ENCODE data around the gene TAX1BP1. TPM values are rescaled to one million over a fixed set of nuclear protein-coding genes. Genes with fewer than 3 reads are reported as not detected.

TAX1BP1 gene
- total RNA-seq, 2 experiments from 2014 or later, result 104 to 105 TPM

GRCh38 chr7:27765841-27766240 is 25.9 kb downstream of the TAX1BP1 start:
- Mint-ChIP-seq H3K4me1 (ENCODE audit: low read depth) (peaks cover 21% of the 10 kb centered on the region), H3K36me3 (peaks cover 24% of the 10 kb centered on the region), H3K27me3 (no peaks in the 10 kb centered on the region), H3K9me3 (no peaks in the 10 kb centered on the region), H3K4me3 (no peak overlapping the region), H3K27ac (no peak overlapping the region)
- CTCF ChIA-PET, result interaction anchor here (2.8 kb wide), 1 partner anchor 9 kb away, joined by 12 read pairs; no protein-coding TSS in a partner anchor
- POLR2A ChIA-PET, result no interaction called here
- intact Hi-C loops (cut with micrococcal nuclease), result no loop called here
- no peak for DNase-seq

DNA sequence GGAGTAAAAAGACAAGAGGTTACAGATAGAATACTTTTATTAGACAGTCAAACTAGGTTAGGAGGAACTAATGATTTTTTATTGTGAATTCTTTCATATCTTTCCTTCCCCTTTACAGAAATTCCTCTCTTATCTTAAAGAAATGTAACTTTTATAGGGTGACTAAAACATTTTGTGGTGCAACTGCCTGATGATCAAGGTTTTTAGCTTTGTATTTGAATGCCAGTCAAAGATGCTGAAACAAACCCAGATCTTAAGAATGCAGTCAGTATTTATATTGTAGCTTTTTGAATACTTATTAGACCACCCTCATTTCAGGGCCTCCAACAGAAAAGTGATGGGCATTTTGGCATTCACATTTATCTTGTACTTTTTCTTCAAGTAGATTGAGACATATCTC is 27.4 kb downstream of the TAX1BP1 start:
- intact Hi-C loops (cut with micrococcal nuclease), result no loop called here
- Mint-ChIP-seq H3K9me3 (no peaks in the 10 kb centered on the region), H3K27me3 (no peaks in the 10 kb centered on the region), H3K4me1 (ENCODE audit: low read depth) (peaks cover 13% of the 10 kb centered on the region), H3K36me3 (peaks cover 24% of the 10 kb centered on the region), H3K4me3 (no peak overlapping the region), H3K27ac (no peak overlapping the region)
- POLR2A ChIA-PET, result interaction anchor here (0.7 kb wide), 1 partner anchor 27 kb away, joined by 3 read pairs; no protein-coding TSS in a partner anchor
- CTCF ChIA-PET, result no interaction called here
- DNase-seq, result no peak

DNA sequence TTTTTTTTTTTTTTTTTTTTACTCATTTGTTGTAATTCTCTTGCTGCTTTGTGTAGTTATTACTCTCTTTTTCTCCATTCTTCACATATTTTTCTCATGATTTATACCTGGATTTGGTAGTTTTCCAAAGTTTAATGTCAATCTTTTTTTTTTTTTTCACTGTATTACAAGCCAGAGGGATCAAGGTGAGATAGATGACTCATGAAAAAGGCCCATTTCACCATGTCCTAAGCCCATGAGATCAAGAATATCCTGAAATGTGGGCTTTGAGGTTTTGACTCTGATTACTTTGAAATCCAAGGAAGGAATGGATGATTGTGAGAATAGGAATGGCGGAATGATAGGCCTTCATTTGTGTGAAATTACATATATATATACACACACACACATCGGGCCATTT is 31.1 kb downstream of the TAX1BP1 start:
- Mint-ChIP-seq H3K36me3 (peaks cover 18% of the 10 kb centered on the region), H3K27ac (no peak overlapping the region)

DNA sequence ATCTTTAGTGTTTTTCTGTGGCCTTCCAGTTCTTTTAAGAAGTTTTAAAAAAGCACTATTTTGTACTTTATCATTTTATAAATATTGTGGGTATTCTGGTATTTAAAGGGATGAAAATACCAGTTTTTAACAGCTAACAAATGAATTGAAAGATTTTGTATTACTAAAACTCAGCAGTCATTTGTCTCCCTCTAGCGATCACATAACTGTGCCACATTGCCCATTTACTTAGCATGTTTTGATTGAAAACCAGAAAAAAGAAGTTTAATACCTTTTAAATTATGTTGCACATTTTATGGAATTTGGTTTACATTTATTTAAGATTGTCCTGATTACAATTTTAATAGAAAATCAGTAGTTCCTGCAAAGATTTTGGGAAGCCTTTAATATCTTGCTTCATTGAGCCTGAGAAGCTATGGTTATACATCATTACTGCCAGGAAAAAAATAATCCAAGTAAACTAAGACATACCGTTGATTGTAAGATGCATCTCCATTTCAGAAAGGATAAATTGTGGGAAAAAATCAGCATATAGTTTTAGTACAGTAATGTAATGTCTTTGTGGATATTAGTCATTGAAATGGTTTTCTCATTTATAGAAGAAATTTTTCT is 34.9 kb downstream of the TAX1BP1 start:
- H3K27me3 Mint-ChIP-seq, result no peaks in the 10 kb centered on the region
- no peak for DNase-seq
- no peak overlapping the region for H3K4me3 Mint-ChIP-seq
- intact Hi-C loops (cut with micrococcal nuclease), result no loop called here
- H3K27ac Mint-ChIP-seq, result no peak overlapping the region
- no peaks in the 10 kb centered on the region for H3K9me3 Mint-ChIP-seq
- H3K4me1 Mint-ChIP-seq (ENCODE audit: low read depth), result peaks cover 23% of the 10 kb centered on the region
- ChIA-PET CTCF (interaction anchor here (0.7 to 2.8 kb wide), 15 partner anchors 9 to 623 kb away, joined by 3 to 12 read pairs (median 3); partner anchors contain the start of gene HIBADH), POLR2A (interaction anchor here (0.6 kb wide), 1 partner anchor 16 kb away, joined by 3 read pairs; no protein-coding TSS in a partner anchor)
- H3K36me3 Mint-ChIP-seq, result peaks cover 17% of the 10 kb centered on the region

More for the DNA sequence above, 31.1 kb downstream of the TAX1BP1 start:
- Mint-ChIP-seq H3K9me3 (no peaks in the 10 kb centered on the region), H3K27me3 (no peaks in the 10 kb centered on the region), H3K4me1 (ENCODE audit: low read depth) (peaks cover 13% of the 10 kb centered on the region), H3K4me3 (no peak overlapping the region)
- intact Hi-C loops (cut with micrococcal nuclease), result no loop called here
- DNase-seq, result no peak
- POLR2A ChIA-PET, result no interaction called here
- CTCF ChIA-PET, result no interaction called here

- peaks cover 29% of the 10 kb centered on the region for H3K4me1 Mint-ChIP-seq (ENCODE audit: low read depth)
- no peaks in the 10 kb centered on the region for H3K9me3 Mint-ChIP-seq
- CTCF ChIA-PET, result interaction anchor here (0.6 to 2.8 kb wide), 5 partner anchors 10 to 580 kb away, joined by 3 to 12 read pairs (median 3); no protein-coding TSS in a partner anchor
- DNase-seq, result no peak
- intact Hi-C loops (cut with micrococcal nuclease), result no loop called here
- no peak overlapping the region for H3K4me3 Mint-ChIP-seq
- POLR2A ChIA-PET, result no interaction called here
- no peaks in the 10 kb centered on the region for H3K27me3 Mint-ChIP-seq
- no peak overlapping the region for H3K27ac Mint-ChIP-seq
- peaks cover 14% of the 10 kb centered on the region for H3K36me3 Mint-ChIP-seq
These were observed 35.8 kb downstream of the TAX1BP1 start for GRCh38 chr7:27775782-27776181.

- POLR2A ChIA-PET, result no interaction called here
- intact Hi-C loops (cut with micrococcal nuclease), result no loop called here
- Mint-ChIP-seq H3K9me3 (no peaks in the 10 kb centered on the region), H3K27ac (no peak overlapping the region), H3K27me3 (no peaks in the 10 kb centered on the region), H3K4me1 (ENCODE audit: low read depth) (peaks cover 32% of the 10 kb centered on the region), H3K4me3 (no peak overlapping the region), H3K36me3 (peaks cover 4% of the 10 kb centered on the region)
- DNase-seq, result no peak
- CTCF ChIA-PET, result interaction anchor here (1.1 to 1.4 kb wide), 2 partner anchors 32 to 242 kb away, joined by 3 read pairs; no protein-coding TSS in a partner anchor
These were observed 37.7 kb downstream of the TAX1BP1 start for GRCh38 chr7:27777662-27778061.

GRCh38 chr7:27779873-27780272 is 39.9 kb downstream of the TAX1BP1 start:
- Mint-ChIP-seq H3K4me3 (no peak overlapping the region), H3K36me3 (peaks cover 6% of the 10 kb centered on the region), H3K9me3 (no peaks in the 10 kb centered on the region), H3K27me3 (no peaks in the 10 kb centered on the region), H3K4me1 (ENCODE audit: low read depth) (peaks cover 51% of the 10 kb centered on the region), H3K27ac (no peak overlapping the region)
- ChIA-PET POLR2A (interaction anchor here (1.4 kb wide), 1 partner anchor 39 kb away, joined by 3 read pairs; no protein-coding TSS in a partner anchor), CTCF (interaction anchor here (1.3 kb wide), 1 partner anchor 9 kb away, joined by 3 read pairs; no protein-coding TSS in a partner anchor)
- intact Hi-C loops (cut with micrococcal nuclease), result loop anchor here (5.0 kb wide), 4 partner anchors 122 to 583 kb away; no protein-coding TSS in a partner anchor
- no peak for DNase-seq

- CTCF ChIA-PET, result interaction anchor here (1.2 to 1.6 kb wide), 2 partner anchors 11 to 139 kb away, joined by 3 to 7 read pairs; no protein-coding TSS in a partner anchor
- peaks cover 10% of the 10 kb centered on the region for H3K36me3 Mint-ChIP-seq
These were observed 41.2 kb downstream of the TAX1BP1 start for GRCh38 chr7:27781188-27781587.

DNA sequence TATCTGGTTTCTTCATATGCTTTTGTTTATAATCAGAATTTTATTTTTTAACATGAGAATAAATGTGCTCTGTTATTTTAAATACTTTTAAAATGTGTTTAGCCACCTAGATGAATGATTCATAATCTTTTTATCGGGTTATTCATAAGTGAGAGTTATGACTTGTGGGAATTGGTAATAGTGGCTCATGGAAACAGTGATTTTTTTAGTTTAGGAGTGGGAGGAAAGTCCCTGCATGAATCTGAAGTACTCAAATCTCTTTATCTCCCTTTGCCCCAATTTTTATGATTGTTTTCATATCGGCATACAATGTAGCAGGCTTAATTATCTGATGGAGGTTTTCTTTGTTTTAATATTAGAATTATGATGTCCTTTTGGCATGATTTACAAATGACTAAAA is 42.9 kb downstream of the TAX1BP1 start:
- H3K4me1 Mint-ChIP-seq (ENCODE audit: low read depth), result peaks cover 38% of the 10 kb centered on the region
- H3K36me3 Mint-ChIP-seq, result peaks cover 20% of the 10 kb centered on the region
- no peaks in the 10 kb centered on the region for H3K9me3 Mint-ChIP-seq
- H3K4me3 Mint-ChIP-seq, result no peak overlapping the region
- H3K27me3 Mint-ChIP-seq, result no peaks in the 10 kb centered on the region
- intact Hi-C loops (cut with micrococcal nuclease), result loop anchor here (1.0 to 5.0 kb wide), 5 partner anchors 43 to 586 kb away; partner anchors contain the start of gene TAX1BP1
- CTCF ChIA-PET, result no interaction called here
- DNase-seq, result no peak
- POLR2A ChIA-PET, result interaction anchor here (1.0 to 1.8 kb wide), 2 partner anchors 43 to 117 kb away, joined by 3 to 5 read pairs; partner anchors contain the start of gene TAX1BP1
- H3K27ac Mint-ChIP-seq, result no peak overlapping the region

More at GRCh38 chr7:27781188-27781587, 41.2 kb downstream of the TAX1BP1 start:
- Mint-ChIP-seq H3K27ac (no peak overlapping the region), H3K4me3 (no peak overlapping the region), H3K4me1 (ENCODE audit: low read depth) (peaks cover 43% of the 10 kb centered on the region), H3K27me3 (no peaks in the 10 kb centered on the region), H3K9me3 (no peaks in the 10 kb centered on the region)
- intact Hi-C loops (cut with micrococcal nuclease), result loop anchor here (5.0 kb wide), 4 partner anchors 121 to 584 kb away; no protein-coding TSS in a partner anchor
- no peak for DNase-seq
- POLR2A ChIA-PET, result no interaction called here

DNA sequence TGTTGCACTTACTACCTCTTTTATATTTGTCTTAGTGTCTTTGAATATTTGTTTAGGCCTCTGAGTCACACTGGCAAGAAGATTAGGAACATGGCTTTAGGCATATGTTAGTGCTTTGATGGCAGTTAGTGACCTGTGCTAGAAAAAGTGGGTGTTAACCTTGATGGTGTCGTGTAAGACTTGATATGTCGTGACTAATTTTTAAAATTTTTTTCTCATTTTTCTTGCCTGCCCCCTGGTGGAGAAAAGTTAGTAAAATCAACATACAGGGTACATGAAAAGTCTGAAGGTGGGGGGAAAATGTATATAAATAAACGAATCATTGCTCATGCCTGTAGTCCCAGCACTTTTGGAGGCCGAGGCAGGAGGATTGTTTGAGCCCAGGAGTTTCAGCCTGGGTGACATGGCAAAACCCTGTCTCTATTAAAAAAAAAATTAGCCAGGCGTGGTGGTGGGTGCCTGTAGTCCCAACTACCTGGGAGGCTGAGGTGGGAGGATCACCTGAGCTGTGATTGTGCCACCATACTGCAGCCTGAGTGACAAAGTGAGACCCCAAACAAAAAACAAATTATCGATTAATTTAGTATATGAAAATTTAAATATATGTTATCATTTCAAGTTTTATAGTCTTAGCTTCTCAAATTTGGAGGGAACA is 44.6 kb downstream of the TAX1BP1 start:
- Mint-ChIP-seq H3K27ac (no peak overlapping the region), H3K4me1 (ENCODE audit: low read depth) (peaks cover 33% of the 10 kb centered on the region), H3K27me3 (no peaks in the 10 kb centered on the region), H3K9me3 (no peaks in the 10 kb centered on the region), H3K4me3 (no peak overlapping the region), H3K36me3 (peaks cover 25% of the 10 kb centered on the region)
- ChIA-PET POLR2A (no interaction called here), CTCF (interaction anchor here (0.6 to 1.6 kb wide), 15 partner anchors 10 to 592 kb away, joined by 3 to 7 read pairs (median 4); no protein-coding TSS in a partner anchor)
- DNase-seq, result no peak
- intact Hi-C loops (cut with micrococcal nuclease), result loop anchor here (1.0 to 5.0 kb wide), 6 partner anchors 95 to 587 kb away; partner anchors contain the start of gene HIBADH

GRCh38 chr7:27788437-27788836 is 48.5 kb downstream of the TAX1BP1 start:
- no peak overlapping the region for H3K4me3 Mint-ChIP-seq
- H3K27me3 Mint-ChIP-seq, result no peaks in the 10 kb centered on the region
- ChIA-PET CTCF (interaction anchor here (1.2 kb wide), 1 partner anchor 8 kb away, joined by 3 read pairs; no protein-coding TSS in a partner anchor), POLR2A (no interaction called here)
- no peak for DNase-seq
- no peak overlapping the region for H3K27ac Mint-ChIP-seq
- no peaks in the 10 kb centered on the region for H3K9me3 Mint-ChIP-seq
- intact Hi-C loops (cut with micrococcal nuclease), result no loop called here
- peaks cover 39% of the 10 kb centered on the region for H3K36me3 Mint-ChIP-seq
- H3K4me1 Mint-ChIP-seq (ENCODE audit: low read depth), result peaks cover 11% of the 10 kb centered on the region

- ChIA-PET POLR2A (no interaction called here), CTCF (no interaction called here)
- Mint-ChIP-seq H3K27ac (no peak overlapping the region), H3K27me3 (no peaks in the 10 kb centered on the region), H3K4me3 (no peak overlapping the region), H3K9me3 (no peaks in the 10 kb centered on the region), H3K36me3 (peaks cover 33% of the 10 kb centered on the region), H3K4me1 (ENCODE audit: low read depth) (no peaks in the 10 kb centered on the region)
- no peak for DNase-seq
- intact Hi-C loops (cut with micrococcal nuclease), result no loop called here
These were observed 53.8 kb downstream of the TAX1BP1 start for GRCh38 chr7:27793780-27794179.

Data from activated CD4-positive, alpha-beta memory T cell treated with anti-CD3 and anti-CD28 coated beads for 36 hours (primary cell).